Calu3 (cell line): Measurements from ENCODE around the gene SYT17. TPM values are rescaled to one million over a fixed set of nuclear protein-coding genes. Genes with fewer than 3 reads are reported as not detected.

Source experiments
- BruUV-seq: library from RNA; stranded (reverse); fragments of 400-500 nt; replicated peaks from 2 replicates; lab custom pipeline; 2021; lab: Mats Ljungman, UMichigan
- CTCF ChIA-PET: fragments of 300-600 bp; sonication (Branson Sonifier 250); formaldehyde crosslinking; loops from one replicate; lab custom pipeline; 2022; ENCODE audit warnings: antibody characterized with exemption; lab: Charles Lee
- DNase-seq: peaks from one replicate; pipeline ENCODE4 v3.0.0; 2022
- H3K27ac Mint-ChIP-seq: one replicate; pipeline ENCODE4 v1.8.0; 2022; ENCODE audit warnings: mixed read lengths; ENCODE audit not compliant: unreplicated experiment
- H3K27me3 Mint-ChIP-seq: one replicate; pipeline ENCODE4 v1.8.0; 2022; ENCODE audit warnings: mixed read lengths; ENCODE audit not compliant: unreplicated experiment
- H3K36me3 Mint-ChIP-seq: one replicate; pipeline ENCODE4 v1.8.0; 2022; ENCODE audit warnings: mild to moderate bottlenecking, moderate library complexity, mixed read lengths; ENCODE audit not compliant: insufficient read depth, unreplicated experiment
- H3K4me1 Mint-ChIP-seq: one replicate; pipeline ENCODE4 v1.8.0; 2022; ENCODE audit warnings: mild to moderate bottlenecking, low read depth, mixed read lengths; ENCODE audit not compliant: unreplicated experiment
- H3K4me3 Mint-ChIP-seq: one replicate; pipeline ENCODE4 v1.8.0; 2022; ENCODE audit warnings: mild to moderate bottlenecking, low read depth, moderate library complexity, mixed read lengths; ENCODE audit not compliant: unreplicated experiment
- H3K9me3 Mint-ChIP-seq: one replicate; pipeline ENCODE4 v1.8.0; 2022; ENCODE audit warnings: low read depth, mixed read lengths; ENCODE audit not compliant: unreplicated experiment
- intact Hi-C: fragments of 100-400 bp; cut with micrococcal nuclease; formaldehyde crosslinking; loops from one replicate; pipeline ENCODE4 v1.10.0; 2022; ENCODE audit not compliant: unreplicated experiment
- total RNA-seq: library from RNA; stranded (reverse); gene quantifications from 2 replicates; pipeline ENCODE4 v1.2.3, GENCODE V29; 2022
- TF ChIP-seq, protein P1 (sequence below): fragments of 200-600 bp; IDR thresholded peaks from one replicate; pipeline ENCODE4 v1.8.0; 2022; ENCODE audit warnings: antibody characterized with exemption; ENCODE audit not compliant: unreplicated experiment

Gene SYT17
- total RNA-seq, 1 experiment from 2014 or later = 10.6 TPM

DNA sequence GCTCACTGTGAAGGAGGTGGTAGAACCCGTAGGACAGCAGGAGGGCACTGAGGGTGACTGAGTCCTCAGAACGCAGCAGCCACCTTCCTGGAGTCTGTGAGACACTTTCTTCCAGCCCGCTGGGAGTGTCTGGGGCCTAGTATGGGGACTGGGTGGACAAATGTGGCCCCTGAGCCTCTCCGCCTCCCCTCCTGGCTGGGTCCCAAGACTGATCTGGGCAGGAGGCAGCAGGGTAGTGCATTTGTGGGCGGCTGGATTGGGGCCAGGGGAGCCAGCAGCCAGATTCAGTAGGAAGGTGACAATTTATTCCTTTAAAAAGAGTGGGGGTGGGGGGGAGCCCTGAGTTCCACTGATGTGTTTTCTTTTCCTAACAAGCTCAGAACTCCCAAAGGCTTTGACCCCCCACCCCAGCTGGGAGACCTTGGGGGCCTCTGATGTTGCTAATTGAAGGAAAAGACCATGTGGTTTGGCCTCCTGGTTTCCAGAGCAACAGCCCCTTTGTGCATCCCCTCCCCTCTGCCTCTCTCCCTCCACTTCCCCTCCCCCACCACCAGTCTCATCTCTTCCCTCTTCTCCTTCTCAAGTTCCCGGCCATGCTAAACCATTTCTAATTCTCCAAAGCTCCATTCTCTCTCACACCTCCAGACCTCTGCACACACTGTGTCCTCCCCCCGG, 121.9 kb downstream of the SYT17 start:
- BruUV-seq = no TSS peak

GRCh38 chr16:19290860-19291259, 122.8 kb downstream of the SYT17 start:
- TF ChIP-seq, protein P1, sequence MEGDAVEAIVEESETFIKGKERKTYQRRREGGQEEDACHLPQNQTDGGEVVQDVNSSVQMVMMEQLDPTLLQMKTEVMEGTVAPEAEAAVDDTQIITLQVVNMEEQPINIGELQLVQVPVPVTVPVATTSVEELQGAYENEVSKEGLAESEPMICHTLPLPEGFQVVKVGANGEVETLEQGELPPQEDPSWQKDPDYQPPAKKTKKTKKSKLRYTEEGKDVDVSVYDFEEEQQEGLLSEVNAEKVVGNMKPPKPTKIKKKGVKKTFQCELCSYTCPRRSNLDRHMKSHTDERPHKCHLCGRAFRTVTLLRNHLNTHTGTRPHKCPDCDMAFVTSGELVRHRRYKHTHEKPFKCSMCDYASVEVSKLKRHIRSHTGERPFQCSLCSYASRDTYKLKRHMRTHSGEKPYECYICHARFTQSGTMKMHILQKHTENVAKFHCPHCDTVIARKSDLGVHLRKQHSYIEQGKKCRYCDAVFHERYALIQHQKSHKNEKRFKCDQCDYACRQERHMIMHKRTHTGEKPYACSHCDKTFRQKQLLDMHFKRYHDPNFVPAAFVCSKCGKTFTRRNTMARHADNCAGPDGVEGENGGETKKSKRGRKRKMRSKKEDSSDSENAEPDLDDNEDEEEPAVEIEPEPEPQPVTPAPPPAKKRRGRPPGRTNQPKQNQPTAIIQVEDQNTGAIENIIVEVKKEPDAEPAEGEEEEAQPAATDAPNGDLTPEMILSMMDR = no peak
- Mint-ChIP-seq H3K4me1 (no peaks in the 10 kb centered on the region), H3K9me3 (no peaks in the 10 kb centered on the region), H3K27ac (no peak overlapping the region), H3K36me3 (no peaks in the 10 kb centered on the region), H3K4me3 (no peak overlapping the region), H3K27me3 (peaks cover 14% of the 10 kb centered on the region)
- CTCF ChIA-PET = no interaction called here
- intact Hi-C loops = no loop called here
- no TSS peak for BruUV-seq
- no peak for DNase-seq

More for the DNA sequence above, 121.9 kb downstream of the SYT17 start:
- H3K27me3 Mint-ChIP-seq = peaks cover 14% of the 10 kb centered on the region
- TF ChIP-seq, protein P1 = no peak
- H3K36me3 Mint-ChIP-seq = no peaks in the 10 kb centered on the region
- intact Hi-C loops = no loop called here
- H3K9me3 Mint-ChIP-seq = no peaks in the 10 kb centered on the region
- H3K4me3 Mint-ChIP-seq = no peak overlapping the region
- no peak overlapping the region for H3K27ac Mint-ChIP-seq
- DNase-seq = peak; percentile 5
- H3K4me1 Mint-ChIP-seq = no peaks in the 10 kb centered on the region
- CTCF ChIA-PET = no interaction called here

DNA sequence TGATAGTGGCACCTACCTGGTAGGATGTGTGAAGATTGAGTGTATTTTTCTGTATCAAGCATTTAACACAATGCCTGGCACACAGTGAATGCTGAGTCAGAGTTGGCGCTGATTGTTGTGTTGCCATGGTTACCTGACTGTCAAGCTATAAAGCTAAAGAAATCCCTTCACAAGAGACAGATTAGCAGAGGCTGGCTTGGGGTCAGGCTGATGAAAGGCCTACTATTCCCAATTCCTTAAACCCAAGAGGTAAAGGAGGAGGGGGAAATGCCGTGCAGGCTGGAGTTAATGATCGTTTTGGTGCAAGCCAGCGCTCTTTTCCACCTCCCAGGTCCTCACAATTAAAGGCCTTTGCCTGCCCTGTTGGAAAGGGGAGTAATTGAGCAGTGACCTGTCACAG, 123.4 kb downstream of the SYT17 start:
- Mint-ChIP-seq H3K4me3 (no peak overlapping the region), H3K9me3 (no peaks in the 10 kb centered on the region), H3K27ac (peak overlapping the region; percentile 8), H3K27me3 (peaks cover 14% of the 10 kb centered on the region), H3K4me1 (no peaks in the 10 kb centered on the region), H3K36me3 (no peaks in the 10 kb centered on the region)
- CTCF ChIA-PET = interaction anchor here (0.5 kb wide), 1 partner anchor 146 kb away, joined by 3 read pairs; no protein-coding TSS in a partner anchor
- DNase-seq = peak; percentile 41
- intact Hi-C loops = no loop called here
- TF ChIP-seq, protein P1 = no peak
- no TSS peak for BruUV-seq

DNA sequence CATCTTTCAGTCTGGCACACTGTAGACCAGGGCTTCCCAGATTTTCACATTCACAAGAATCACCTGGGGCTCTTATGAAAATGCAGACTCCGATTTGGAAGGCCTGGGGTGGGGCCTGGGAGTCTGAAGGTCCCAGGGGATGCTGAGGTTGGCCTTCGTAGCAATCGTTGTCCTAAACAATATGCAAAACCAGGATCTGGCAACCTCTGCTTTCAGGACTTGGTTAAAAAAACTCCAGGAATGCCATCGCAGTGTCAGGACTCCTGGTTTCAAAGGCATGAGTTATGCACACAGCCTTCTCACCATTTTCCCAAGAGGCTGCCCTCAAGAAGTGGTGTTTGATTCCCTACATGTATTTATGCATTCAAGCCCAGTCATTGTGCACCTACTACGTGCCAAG, 124.1 kb downstream of the SYT17 start:
- no peak for DNase-seq
- Mint-ChIP-seq H3K4me3 (no peak overlapping the region), H3K27me3 (peaks cover 14% of the 10 kb centered on the region), H3K36me3 (no peaks in the 10 kb centered on the region), H3K9me3 (no peaks in the 10 kb centered on the region), H3K4me1 (no peaks in the 10 kb centered on the region), H3K27ac (no peak overlapping the region)
- intact Hi-C loops = no loop called here
- CTCF ChIA-PET = no interaction called here
- no TSS peak for BruUV-seq
- TF ChIP-seq, protein P1 = no peak
